ENCODE measurements around the gene KCNC1. TPM values are rescaled to one million over a fixed set of nuclear protein-coding genes. Genes with fewer than 3 reads are reported as not detected.

KCNC1 gene
- total RNA-seq, 2 experiments from 2014 or later = not detected

DNA sequence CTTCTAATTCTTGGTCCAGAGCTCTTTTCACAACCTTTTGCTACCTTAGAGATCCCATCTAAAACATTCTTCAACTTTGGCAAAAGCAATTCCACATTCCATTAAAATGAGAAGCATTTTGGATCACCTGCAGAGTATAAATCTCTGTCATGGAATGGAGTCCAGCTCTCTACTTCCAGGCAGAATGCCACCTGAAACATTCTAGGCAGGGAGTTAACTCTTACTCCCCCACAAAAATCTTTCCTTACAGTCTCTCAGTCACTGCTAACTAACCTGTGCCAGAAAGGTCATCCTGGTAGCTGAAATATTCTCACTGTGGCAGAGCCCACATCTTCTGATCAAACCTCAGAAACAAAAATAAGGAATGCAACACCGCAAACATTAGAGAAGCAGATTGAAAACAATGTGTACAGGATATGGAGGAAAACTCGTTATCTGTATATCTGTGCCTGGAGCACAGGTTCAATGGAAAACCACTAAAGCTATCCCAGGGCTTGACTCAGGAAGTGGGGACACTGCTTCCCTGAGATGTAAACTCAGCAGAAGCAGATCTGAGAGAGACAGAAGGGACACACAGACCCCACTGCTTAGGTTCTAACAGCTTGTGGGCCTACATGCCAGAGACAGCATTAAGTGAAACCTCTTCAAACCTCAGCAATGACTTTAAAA is 78.9 kb downstream of the KCNC1 start:
- DNase-seq (no peak), ATAC-seq (no peak)
- H3K27ac Mint-ChIP-seq = no peak overlapping the region
- H3K9me3 Mint-ChIP-seq (ENCODE audit: low read depth) = no peaks in the 10 kb centered on the region
- H3K4me1 Mint-ChIP-seq = no peaks in the 10 kb centered on the region
- H3K36me3 Mint-ChIP-seq = no peaks in the 10 kb centered on the region
- H3K27me3 Mint-ChIP-seq = no peaks in the 10 kb centered on the region
- CTCF ChIA-PET = no interaction called here
- H3K4me3 Mint-ChIP-seq = no peak overlapping the region

DNA sequence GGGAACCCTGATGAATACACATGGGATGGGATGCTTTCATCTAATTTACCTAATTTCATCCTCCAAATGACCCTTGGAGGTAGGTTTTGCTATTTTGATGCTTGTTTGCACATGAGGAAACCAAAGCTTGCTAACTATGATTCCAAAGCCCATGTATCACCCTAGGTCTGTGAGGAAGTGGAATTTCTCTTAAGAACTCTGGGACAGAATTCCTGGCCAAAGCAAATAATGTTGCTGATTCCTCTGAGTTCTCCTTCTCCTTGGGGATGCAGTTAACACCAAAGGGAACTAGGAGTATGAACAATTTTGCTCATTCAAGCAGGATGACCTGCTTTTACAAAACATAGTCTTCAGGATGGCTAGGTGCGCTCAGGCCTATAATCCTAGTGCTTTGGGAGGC is 80.0 kb downstream of the KCNC1 start:
- DNase-seq = no peak
- H3K9me3 Mint-ChIP-seq (ENCODE audit: low read depth) = no peaks in the 10 kb centered on the region
- H3K4me1 Mint-ChIP-seq = no peaks in the 10 kb centered on the region
- no peaks in the 10 kb centered on the region for H3K36me3 Mint-ChIP-seq
- H3K27me3 Mint-ChIP-seq = no peaks in the 10 kb centered on the region
- no peak for ATAC-seq
- no peak overlapping the region for H3K4me3 Mint-ChIP-seq
- H3K27ac Mint-ChIP-seq = no peak overlapping the region
- CTCF ChIA-PET = no interaction called here

- Mint-ChIP-seq H3K9me3 (ENCODE audit: low read depth) (no peaks in the 10 kb centered on the region), H3K36me3 (no peaks in the 10 kb centered on the region), H3K4me3 (no peak overlapping the region), H3K27ac (no peak overlapping the region), H3K27me3 (no peaks in the 10 kb centered on the region), H3K4me1 (no peaks in the 10 kb centered on the region)
- no peak for ATAC-seq
- no peak for DNase-seq
- CTCF ChIA-PET = no interaction called here
Measured at GRCh38 chr11:17816232-17816931, 81.8 kb downstream of the KCNC1 start.

DNA sequence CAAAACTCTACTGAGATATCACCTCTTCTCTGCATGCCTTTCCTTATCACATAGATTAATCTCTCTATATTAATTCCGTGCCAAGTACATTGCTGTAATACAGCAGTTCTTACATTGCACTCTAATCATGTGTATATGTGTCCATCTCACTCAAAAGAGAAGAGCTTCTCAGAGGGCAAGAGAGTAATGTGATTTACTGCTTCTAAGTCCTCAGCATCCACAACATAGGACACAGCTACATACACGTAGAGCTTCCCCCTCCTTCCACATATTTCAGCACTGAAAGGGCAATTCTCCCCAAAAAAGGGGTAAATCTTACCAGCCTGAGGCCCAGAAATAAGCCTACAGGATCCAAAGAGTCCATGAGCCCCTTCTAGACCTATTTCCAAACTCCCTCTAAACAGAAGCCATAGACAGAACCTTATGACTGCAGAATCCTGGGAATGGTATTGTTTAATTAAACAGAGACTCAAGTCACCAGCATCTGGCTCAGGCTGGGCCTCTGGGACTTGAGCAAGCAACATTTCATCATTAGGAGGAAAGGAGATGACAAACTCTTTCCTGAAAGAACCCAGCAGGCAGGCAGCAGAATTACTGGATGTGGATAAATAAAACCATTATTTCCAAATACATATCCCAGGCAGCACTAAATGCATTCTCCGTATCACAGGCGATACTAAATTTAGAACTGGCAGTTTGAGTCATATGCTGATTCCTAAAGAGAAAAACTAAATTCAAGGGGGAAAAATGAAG is 87.2 kb downstream of the KCNC1 start:
- ATAC-seq = no peak
- Mint-ChIP-seq H3K27ac (no peak overlapping the region), H3K9me3 (ENCODE audit: low read depth) (no peaks in the 10 kb centered on the region), H3K4me1 (no peaks in the 10 kb centered on the region), H3K27me3 (no peaks in the 10 kb centered on the region), H3K4me3 (no peak overlapping the region), H3K36me3 (no peaks in the 10 kb centered on the region)
- no peak for DNase-seq
- CTCF ChIA-PET = no interaction called here

GRCh38 chr11:17822401-17822781 is 87.8 kb downstream of the KCNC1 start:
- H3K27me3 Mint-ChIP-seq = no peaks in the 10 kb centered on the region
- H3K4me1 Mint-ChIP-seq = no peaks in the 10 kb centered on the region
- no peak for DNase-seq
- H3K4me3 Mint-ChIP-seq = no peak overlapping the region
- no peaks in the 10 kb centered on the region for H3K36me3 Mint-ChIP-seq
- CTCF ChIA-PET = no interaction called here
- no peak for ATAC-seq
- no peak overlapping the region for H3K27ac Mint-ChIP-seq
- H3K9me3 Mint-ChIP-seq (ENCODE audit: low read depth) = no peaks in the 10 kb centered on the region

- no peak for DNase-seq
Measured at GRCh38 chr11:17827006-17827405, 92.4 kb downstream of the KCNC1 start.

DNA sequence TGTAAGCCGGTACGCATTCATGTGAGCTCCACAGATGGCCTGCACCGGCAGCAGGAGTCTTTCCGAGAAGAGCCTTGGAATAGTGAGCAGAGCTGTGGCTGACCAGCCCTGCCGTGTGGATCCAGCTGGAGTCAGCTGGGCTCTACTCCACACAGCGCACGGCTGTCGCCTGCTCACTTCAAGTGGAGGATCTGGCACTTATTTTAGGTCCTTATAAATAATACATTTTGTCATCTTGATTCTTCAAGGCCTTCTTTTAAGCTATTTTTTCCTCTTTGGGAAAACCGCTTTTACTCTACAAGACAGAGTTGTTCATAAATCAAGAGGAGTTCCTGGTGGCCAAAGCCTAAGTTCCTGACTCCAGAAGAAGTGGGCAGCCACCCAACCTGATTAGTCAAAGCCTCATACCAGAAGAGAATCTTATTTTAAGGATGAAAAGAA is 93.8 kb downstream of the KCNC1 start:
- Mint-ChIP-seq H3K36me3 (no peaks in the 10 kb centered on the region), H3K4me1 (no peaks in the 10 kb centered on the region), H3K9me3 (ENCODE audit: low read depth) (no peaks in the 10 kb centered on the region), H3K27ac (no peak overlapping the region), H3K4me3 (no peak overlapping the region), H3K27me3 (no peaks in the 10 kb centered on the region)
- DNase-seq = no peak
- CTCF ChIA-PET = no interaction called here
- no peak for ATAC-seq

More at GRCh38 chr11:17827006-17827405, 92.4 kb downstream of the KCNC1 start:
- H3K36me3 Mint-ChIP-seq = no peaks in the 10 kb centered on the region
- no peak for ATAC-seq
- H3K27ac Mint-ChIP-seq = no peak overlapping the region
- H3K9me3 Mint-ChIP-seq (ENCODE audit: low read depth) = no peaks in the 10 kb centered on the region
- no peak overlapping the region for H3K4me3 Mint-ChIP-seq
- CTCF ChIA-PET = no interaction called here
- H3K27me3 Mint-ChIP-seq = no peaks in the 10 kb centered on the region
- H3K4me1 Mint-ChIP-seq = no peaks in the 10 kb centered on the region

DNA sequence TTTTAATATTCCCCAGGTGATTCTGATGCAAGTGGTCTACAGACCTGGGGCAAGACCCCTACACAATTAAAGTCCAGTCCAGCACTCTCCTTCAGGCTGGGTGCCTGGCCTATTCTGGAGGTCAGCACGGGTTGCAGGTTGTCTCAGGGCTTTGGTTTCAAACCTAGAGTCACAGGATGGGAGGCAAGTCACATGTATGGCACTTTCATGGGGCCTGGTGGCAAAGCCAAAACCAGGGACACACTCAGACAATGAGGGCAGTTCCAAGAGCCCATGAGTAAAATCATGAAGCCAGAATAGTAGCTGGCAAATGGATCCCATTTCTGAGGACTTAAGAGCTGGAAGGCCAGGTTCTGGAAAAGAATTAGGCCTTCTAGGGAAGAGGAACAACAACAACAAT is 96.6 kb downstream of the KCNC1 start:
- Mint-ChIP-seq H3K4me3 (no peak overlapping the region), H3K36me3 (no peaks in the 10 kb centered on the region), H3K27me3 (no peaks in the 10 kb centered on the region), H3K4me1 (no peaks in the 10 kb centered on the region), H3K27ac (no peak overlapping the region), H3K9me3 (ENCODE audit: low read depth) (no peaks in the 10 kb centered on the region)
- ATAC-seq (no peak), DNase-seq (no peak)
- CTCF ChIA-PET = no interaction called here

DNA sequence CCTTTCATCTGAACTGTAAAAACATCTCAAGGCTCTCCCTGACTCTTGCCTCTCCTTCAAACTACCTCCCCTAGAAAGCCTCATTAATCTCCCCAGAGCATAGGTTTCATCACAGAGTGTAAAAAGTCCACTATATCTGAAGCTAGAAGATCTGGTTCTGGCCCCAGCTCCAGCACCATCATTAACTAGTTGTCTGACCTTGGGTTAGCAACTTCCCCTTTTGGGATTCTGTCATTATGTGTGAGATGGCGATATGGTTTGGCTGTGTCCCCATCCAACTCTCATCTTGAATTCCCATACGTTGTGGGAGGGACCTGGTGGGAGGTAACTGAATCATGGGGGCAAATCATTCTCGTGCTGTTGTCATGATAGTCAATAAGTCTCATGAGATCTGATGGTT is 97.3 kb downstream of the KCNC1 start:
- DNase-seq = no peak
- H3K4me1 Mint-ChIP-seq = no peaks in the 10 kb centered on the region
- H3K27ac Mint-ChIP-seq = no peak overlapping the region
- CTCF ChIA-PET = no interaction called here
- H3K36me3 Mint-ChIP-seq = no peaks in the 10 kb centered on the region
- no peaks in the 10 kb centered on the region for H3K9me3 Mint-ChIP-seq (ENCODE audit: low read depth)
- H3K4me3 Mint-ChIP-seq = no peak overlapping the region
- no peaks in the 10 kb centered on the region for H3K27me3 Mint-ChIP-seq
- no peak for ATAC-seq

Other genes starting within 250 kb of the KCNC1 start
- not detected for gene USH1C, start 190.4 kb upstream of the KCNC1 start, total RNA-seq
- gene OTOG, start 187.5 kb upstream of the KCNC1 start, total RNA-seq = not detected
- not detected for gene MYOD1, start 15.2 kb upstream of the KCNC1 start, total RNA-seq

Data from activated CD8-positive, alpha-beta memory T cell treated with anti-CD3 and anti-CD28 coated beads, Interleukin-2, amount 10 ng/mL, durations not matched to agents 7 days and 5 days (primary cell).